Tibial artery (tissue), 4 donors: Measurements from ENCODE around the gene EPHB2.
"Not testable (repeated sequence)": the region's sequence is repeated elsewhere in the genome, so short reads cannot be mapped to it uniquely, and the experiment has no call there.

ENCODE experiments used
- DNase-seq, 2 donors: peaks; one replicate each; pipeline ENCODE4 v3.0.0-alpha.2; 2019
- H3K27ac ChIP-seq, 2 donors: fragments of 200-600 bp; sonication (generic) in 1 of 2; 1 replicate in 1 of 2; 2 replicates in 1 of 2; pipeline ENCODE4 v1.5.1; 2018 to 2019; ENCODE audit warnings: mild to moderate bottlenecking in 1 of 2
- H3K27me3 ChIP-seq, 2 donors: fragments of 200-600 bp; sonication (generic) in 1 of 2; one replicate each; pipeline versions ENCODE4 v1.5.1 to v1.6.0; 2016 to 2019
- H3K36me3 ChIP-seq, 3 donors: fragments of 200-600 bp; sonication (generic) in 2 of 3; one replicate each; pipeline ENCODE4 v1.5.1; 2016 to 2019; ENCODE audit warnings: mild to moderate bottlenecking in 2 of 3
- H3K4me1 ChIP-seq, 4 donors: fragments of 200-600 bp; sonication (generic) in 2 of 4; 1 replicate in 3 of 4; 2 replicates in 1 of 4; pipeline ENCODE4 v1.5.1; 2016 to 2019
- H3K4me3 ChIP-seq, 2 donors: fragments of 200-600 bp; sonication (generic) in 1 of 2; 1 replicate in 1 of 2; 2 replicates in 1 of 2; pipeline ENCODE4 v1.5.1; 2018 to 2019; ENCODE audit warnings: mild to moderate bottlenecking in 2 of 2
- H3K9me3 ChIP-seq, 3 donors: fragments of 200-600 bp; sonication (generic) in 1 of 3; one replicate each; pipeline ENCODE4 v1.5.1; 2016 to 2019
- CTCF ChIP-seq, 2 experiments: fragments of 200-600 bp in 1 of 2; fragments of 450-650 bp in 1 of 2; IDR thresholded peaks; one replicate each; pipeline ENCODE4 v1.5.1; 2017 to 2019; ENCODE audit warnings: antibody characterized with exemption in 2 of 2, mild to moderate bottlenecking in 1 of 2, moderate library complexity in 1 of 2
- intact Hi-C: fragments of 100-400 bp; cut with DNase I; formaldehyde crosslinking; loops from one replicate; pipeline ENCODE4 v1.15.0; 2023; ENCODE audit warnings: low total_unique reads

The EPHB2 gene

DNA sequence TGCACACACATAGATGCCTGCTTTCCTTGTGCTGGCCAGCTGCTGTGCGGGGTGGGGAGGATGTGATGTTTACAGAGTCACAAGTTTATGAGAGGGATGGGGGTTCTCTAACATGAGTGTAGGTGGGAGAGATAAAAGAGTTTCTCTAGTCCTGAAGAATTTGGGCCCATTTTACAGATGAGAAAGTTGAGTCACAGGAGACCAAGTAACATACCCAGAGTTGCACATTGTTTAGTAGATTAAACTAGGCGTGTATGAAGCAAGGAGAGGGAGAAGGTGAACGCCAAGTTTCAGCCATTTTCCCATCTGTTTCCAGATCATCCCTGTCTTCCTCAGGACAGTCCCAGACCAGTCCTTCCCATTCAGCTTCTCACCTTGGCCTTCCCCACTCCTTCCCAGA, 126.7 kb downstream of the EPHB2 start:
- DNase-seq, result no peak

GRCh38 chr1:22838965-22839364, 128.3 kb downstream of the EPHB2 start:
- H3K4me3 ChIP-seq, result no peak overlapping the region
- peaks cover 0 to 18% of the 10 kb centered on the region in 2 donors for H3K27me3 ChIP-seq
- H3K36me3 ChIP-seq, result no peaks in the 10 kb centered on the region
- TF ChIP-seq CTCF (IDR thresholded peaks at IDR 0.05), result no peak
- intact Hi-C loops, result no loop called here
- DNase-seq, result no peak
- H3K9me3 ChIP-seq, result no peaks in the 10 kb centered on the region
- peaks cover 0 to 8% (median 4%) of the 10 kb centered on the region in 4 donors for H3K4me1 ChIP-seq
- no peak overlapping the region for H3K27ac ChIP-seq

More for the DNA sequence above, 126.7 kb downstream of the EPHB2 start:
- TF ChIP-seq CTCF (IDR thresholded peaks at IDR 0.05), result no peak
- intact Hi-C loops, result no loop called here
- Histone ChIP-seq H3K4me1 (peaks cover 0 to 8% (median 4%) of the 10 kb centered on the region in 4 donors), H3K36me3 (no peaks in the 10 kb centered on the region), H3K27ac (no peak overlapping the region), H3K9me3 (no peaks in the 10 kb centered on the region), H3K4me3 (no peak overlapping the region), H3K27me3 (peaks cover 0 to 11% of the 10 kb centered on the region in 2 donors)

DNA sequence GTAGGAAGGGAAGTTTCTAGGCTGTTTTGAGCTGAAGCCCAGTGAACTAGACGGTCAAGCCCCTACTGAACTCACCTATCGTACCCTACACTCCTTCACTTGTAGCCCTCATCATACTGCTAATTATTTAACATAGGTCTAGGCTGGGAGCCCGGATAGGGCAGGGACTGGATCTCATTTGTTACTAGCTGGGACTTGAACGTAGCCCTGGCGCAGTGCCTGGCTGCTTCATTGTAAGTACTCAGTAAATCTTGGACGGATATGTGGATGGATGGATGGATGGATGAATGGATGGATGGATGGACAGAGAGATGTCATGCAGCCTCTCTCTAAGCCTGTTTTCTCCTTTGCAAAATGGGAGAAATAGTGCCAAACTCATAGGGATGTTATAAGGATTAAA, 129.2 kb downstream of the EPHB2 start:
- Histone ChIP-seq H3K4me1 (peaks cover 0 to 8% (median 4%) of the 10 kb centered on the region in 4 donors), H3K27ac (no peak overlapping the region), H3K4me3 (no peak overlapping the region), H3K36me3 (no peaks in the 10 kb centered on the region), H3K27me3 (peaks cover 0 to 26% of the 10 kb centered on the region in 2 donors), H3K9me3 (no peaks in the 10 kb centered on the region)
- intact Hi-C loops, result no loop called here
- no peak for TF ChIP-seq CTCF (IDR thresholded peaks at IDR 0.05)
- DNase-seq, result no peak

GRCh38 chr1:22841142-22841541, 130.5 kb downstream of the EPHB2 start:
- Histone ChIP-seq H3K27ac (no peak overlapping the region), H3K27me3 (peaks cover 0 to 27% of the 10 kb centered on the region in 2 donors), H3K36me3 (no peaks in the 10 kb centered on the region), H3K9me3 (no peaks in the 10 kb centered on the region), H3K4me1 (peaks cover 0 to 8% (median 4%) of the 10 kb centered on the region in 4 donors), H3K4me3 (no peak overlapping the region)
- no peak for TF ChIP-seq CTCF (IDR thresholded peaks at IDR 0.05)
- no peak for DNase-seq
- intact Hi-C loops, result no loop called here

DNA sequence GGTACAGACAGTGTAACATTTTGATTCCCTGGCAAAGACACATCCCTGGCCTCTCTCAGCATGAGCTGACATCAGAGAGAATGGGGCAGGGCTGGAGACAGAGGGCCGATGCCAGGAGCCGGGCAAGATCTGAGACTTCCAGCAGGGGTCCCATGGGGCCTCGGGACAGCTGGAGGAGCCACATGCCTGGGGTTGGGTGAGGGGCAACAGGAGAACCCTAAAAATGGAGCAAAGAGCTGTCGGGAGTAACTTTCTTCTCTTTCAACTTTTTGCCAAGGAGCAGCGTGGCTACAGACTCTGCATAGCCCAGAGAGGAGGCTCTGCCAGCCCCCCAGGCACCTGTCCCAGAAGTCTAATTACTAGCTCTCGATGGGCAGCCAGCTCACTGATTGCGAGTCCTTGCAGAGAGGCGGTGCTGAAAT, 131.2 kb downstream of the EPHB2 start:
- Histone ChIP-seq H3K27ac (no peak overlapping the region), H3K27me3 (peaks cover 0 to 25% of the 10 kb centered on the region in 2 donors), H3K9me3 (no peaks in the 10 kb centered on the region), H3K4me1 (peaks cover 0 to 8% (median 4%) of the 10 kb centered on the region in 4 donors), H3K36me3 (no peaks in the 10 kb centered on the region), H3K4me3 (no peak overlapping the region)
- DNase-seq, result no peak
- TF ChIP-seq CTCF (IDR thresholded peaks at IDR 0.05), result no peak
- intact Hi-C loops, result no loop called here

- H3K9me3 ChIP-seq, H3K4me3 ChIP-seq, intact Hi-C loops, H3K36me3 ChIP-seq, H3K27ac ChIP-seq, H3K4me1 ChIP-seq, DNase-seq: not testable (repeated sequence)
- peaks cover 0 to 23% of the 10 kb centered on the region in 2 donors for H3K27me3 ChIP-seq
Measured at GRCh38 chr1:22843441-22844183, 133.0 kb downstream of the EPHB2 start.
